Trophoblast cell (in vitro differentiated cells and primary cell): Measurements from ENCODE around the gene MINPP1.

ENCODE experiments used
- DNase-seq, 2 donors: peaks; one replicate each; pipeline ENCODE4 v3.0.0-alpha.2; 2016
- H2AFZ ChIP-seq: 2 replicates; pipeline ENCODE4 v1.6.1; 2013; ENCODE audit warnings: low read length, moderate library complexity, mild to moderate bottlenecking; ENCODE audit not compliant: insufficient read depth, poor library complexity
- H2AK5ac ChIP-seq: 2 replicates; pipeline ENCODE4 v1.6.1; 2013; ENCODE audit warnings: mild to moderate bottlenecking, low read length
- H2BK120ac ChIP-seq: 2 replicates; pipeline ENCODE4 v1.6.1; 2013; ENCODE audit warnings: low read length, mild to moderate bottlenecking, moderate library complexity; ENCODE audit not compliant: insufficient read depth, poor library complexity
- H2BK12ac ChIP-seq: 2 replicates; pipeline ENCODE4 v1.6.1; 2013; ENCODE audit warnings: mild to moderate bottlenecking, low read length, moderate library complexity
- H2BK5ac ChIP-seq: 2 replicates; pipeline ENCODE4 v1.6.1; 2013; ENCODE audit warnings: low read length, low read depth, moderate library complexity, mild to moderate bottlenecking; ENCODE audit not compliant: poor library complexity
- H3K14ac ChIP-seq: 2 replicates; pipeline ENCODE4 v1.6.1; 2013; ENCODE audit warnings: mild to moderate bottlenecking, low read length
- H3K18ac ChIP-seq: 2 replicates; pipeline ENCODE4 v1.6.1; 2013; ENCODE audit warnings: mild to moderate bottlenecking, low read length
- H3K23ac ChIP-seq: 2 replicates; pipeline ENCODE4 v1.6.1; 2013; ENCODE audit warnings: low read length
- H3K27ac ChIP-seq: 2 replicates; pipeline ENCODE4 v1.5.1; 2013; ENCODE audit warnings: low read depth, mild to moderate bottlenecking, inconsistent platforms, low read length, moderate library complexity
- H3K27me3 ChIP-seq: 2 replicates; pipeline ENCODE4 v1.6.1; 2013; ENCODE audit warnings: inconsistent platforms, mild to moderate bottlenecking, low read length, moderate library complexity; ENCODE audit not compliant: insufficient read depth
- H3K36me3 ChIP-seq, 2 experiments: 1 replicate in 1 of 2; 2 replicates in 1 of 2; pipeline ENCODE4 v1.6.1; 2013; ENCODE audit warnings: low read length in 2 of 2, mild to moderate bottlenecking in 2 of 2, moderate library complexity in 1 of 2; ENCODE audit not compliant: insufficient read depth in 2 of 2, control insufficient read depth in 1 of 2
- H3K4ac ChIP-seq: 2 replicates; pipeline ENCODE4 v1.6.1; 2013; ENCODE audit warnings: low read depth, mild to moderate bottlenecking, low read length, moderate library complexity
- H3K4me1 ChIP-seq, 2 experiments: 1 replicate in 1 of 2; 2 replicates in 1 of 2; pipeline ENCODE4 v1.6.1; 2013; ENCODE audit warnings: low read length in 2 of 2, mild to moderate bottlenecking in 2 of 2, moderate library complexity in 1 of 2; ENCODE audit not compliant: insufficient read depth in 2 of 2, control insufficient read depth in 1 of 2
- H3K4me2 ChIP-seq: 2 replicates; pipeline ENCODE4 v1.6.1; 2013; ENCODE audit warnings: inconsistent platforms, mild to moderate bottlenecking, low read length, moderate library complexity
- H3K4me3 ChIP-seq: 2 replicates; pipeline ENCODE4 v1.5.1; 2013; ENCODE audit warnings: mild to moderate bottlenecking, low read depth, low read length, inconsistent platforms
- H3K79me1 ChIP-seq: one replicate; pipeline ENCODE4 v1.6.1; 2013; ENCODE audit warnings: low read length
- H3K79me2 ChIP-seq: 2 replicates; pipeline ENCODE4 v1.6.1; 2013; ENCODE audit warnings: low read length, mild to moderate bottlenecking; ENCODE audit not compliant: control insufficient read depth, insufficient read depth, poor library complexity
- H3K9ac ChIP-seq: 2 replicates; pipeline ENCODE4 v1.6.1; 2013; ENCODE audit warnings: mild to moderate bottlenecking, low read length
- H3K9me3 ChIP-seq: 2 replicates; pipeline ENCODE4 v1.6.1; 2013; ENCODE audit warnings: low read depth, mild to moderate bottlenecking, control low read depth, inconsistent platforms, low read length; ENCODE audit not compliant: insufficient read depth
- H4K12ac ChIP-seq: 2 replicates; pipeline ENCODE4 v1.6.1; 2013; ENCODE audit warnings: low read depth, mild to moderate bottlenecking, low read length, moderate library complexity
- H4K8ac ChIP-seq: 2 replicates; pipeline ENCODE4 v1.6.1; 2013; ENCODE audit warnings: low read depth, mild to moderate bottlenecking, low read length, moderate library complexity
- H4K91ac ChIP-seq: one replicate; pipeline ENCODE4 v1.6.1; 2013; ENCODE audit warnings: low read depth, mild to moderate bottlenecking, low read length, moderate library complexity
- WGBS: extraction: QIAGEN DNeasy Blood & Tissue Kit; methylation state at CpG from one replicate; pipeline ENCODE4 v1.1.7; 2013; ENCODE audit warnings: missing lambda C conversion rate; ENCODE audit not compliant: insufficient read length, insufficient coverage; ENCODE audit errors: extremely low coverage; 5-methylcytosine and 5-hydroxymethylcytosine counted together

Gene MINPP1

DNA sequence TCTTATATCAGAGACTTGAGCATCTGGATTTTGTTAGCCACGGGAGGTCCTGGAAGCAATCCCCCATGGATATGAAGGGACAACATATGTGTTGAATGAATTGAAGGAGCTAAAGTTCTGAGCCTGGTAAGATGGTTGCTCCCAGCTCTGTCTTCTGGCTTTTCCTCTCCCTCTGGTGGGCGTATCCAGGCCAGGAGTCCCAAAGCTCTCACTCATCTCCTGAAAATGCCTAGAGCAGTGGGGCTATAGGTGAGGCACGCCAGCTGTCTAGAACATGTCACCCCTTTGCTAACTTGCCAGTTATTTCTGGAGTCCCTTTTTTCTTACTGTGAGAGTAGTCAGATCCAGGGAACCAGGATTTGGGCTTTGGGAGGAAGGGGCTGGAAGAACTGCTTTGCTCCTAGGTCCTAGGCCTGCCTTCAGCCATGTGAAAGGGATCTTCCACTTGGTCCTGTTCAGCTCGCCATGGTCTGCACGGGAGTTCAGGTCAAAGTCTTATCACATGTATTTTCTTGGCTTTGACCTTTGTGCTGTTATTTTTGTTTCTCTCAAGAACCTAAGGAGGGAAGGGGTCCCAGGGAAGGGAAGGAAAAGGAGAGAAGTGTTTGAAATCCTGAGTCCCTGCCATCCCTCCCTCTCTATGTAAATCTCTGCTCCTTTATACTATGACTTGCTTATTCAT, 73.6 kb downstream of the MINPP1 start:
- H4K8ac ChIP-seq, result no peak overlapping the region
- no peaks in the 10 kb centered on the region for H3K4me1 ChIP-seq
- H3K23ac ChIP-seq, result no peak overlapping the region
- no peaks in the 10 kb centered on the region for H3K79me2 ChIP-seq
- no peaks in the 10 kb centered on the region for H3K36me3 ChIP-seq
- no peak overlapping the region for H4K91ac ChIP-seq
- no peak overlapping the region for H2AFZ ChIP-seq
- no peak overlapping the region for H2BK120ac ChIP-seq
- H3K18ac ChIP-seq, result no peak overlapping the region
- H3K4me2 ChIP-seq, result no peak overlapping the region
- no CpG with 5 or more reads among the region's 5 CpGs for WGBS
- H3K4me3 ChIP-seq, result no peak overlapping the region
- H3K14ac ChIP-seq, result no peak overlapping the region
- H3K79me1 ChIP-seq, result no peaks in the 10 kb centered on the region
- no peak overlapping the region for H3K4ac ChIP-seq
- no peak overlapping the region for H3K9ac ChIP-seq
- H4K12ac ChIP-seq, result no peak overlapping the region
- no peak overlapping the region for H2AK5ac ChIP-seq
- no peak overlapping the region for H2BK12ac ChIP-seq
- no peak overlapping the region for H2BK5ac ChIP-seq
- no peak for DNase-seq
- H3K27ac ChIP-seq, result no peak overlapping the region
- no peaks in the 10 kb centered on the region for H3K9me3 ChIP-seq
- H3K27me3 ChIP-seq, result no peaks in the 10 kb centered on the region

DNA sequence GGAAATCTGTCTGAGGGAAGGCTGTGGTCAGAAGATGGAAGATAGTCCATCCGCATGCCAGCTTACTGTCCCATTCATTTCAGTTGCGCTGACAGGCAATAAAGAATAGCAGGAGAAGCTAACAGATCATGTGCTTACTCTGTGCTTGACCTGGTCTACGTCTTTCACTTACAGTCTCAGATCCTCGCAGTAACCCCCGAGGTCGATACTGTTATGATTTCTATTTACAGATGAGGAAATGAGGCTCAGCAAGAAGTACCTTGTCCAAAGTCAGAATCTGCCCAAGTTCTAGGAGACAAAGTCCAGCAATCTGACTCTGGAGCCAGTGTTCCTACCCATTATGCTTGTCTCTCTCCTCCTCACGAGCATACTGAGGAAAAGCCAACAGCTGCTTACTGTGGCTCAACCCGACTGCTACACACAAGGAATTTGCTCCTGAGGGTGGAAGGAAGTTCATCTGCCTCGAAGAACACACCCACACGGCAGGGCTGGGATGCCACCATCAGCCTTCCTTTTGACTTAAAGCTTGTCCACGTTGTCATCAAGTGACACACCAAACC, 74.2 kb downstream of the MINPP1 start:
- no peak overlapping the region for H2AK5ac ChIP-seq
- no peak overlapping the region for H4K8ac ChIP-seq
- H3K79me1 ChIP-seq, result no peaks in the 10 kb centered on the region
- no peaks in the 10 kb centered on the region for H3K36me3 ChIP-seq
- H3K9me3 ChIP-seq, result no peaks in the 10 kb centered on the region
- no peak overlapping the region for H3K18ac ChIP-seq
- no peak overlapping the region for H3K27ac ChIP-seq
- no peaks in the 10 kb centered on the region for H3K27me3 ChIP-seq
- H2BK12ac ChIP-seq, result no peak overlapping the region
- H2AFZ ChIP-seq, result no peak overlapping the region
- H2BK120ac ChIP-seq, result no peak overlapping the region
- H3K23ac ChIP-seq, result no peak overlapping the region
- no peak overlapping the region for H2BK5ac ChIP-seq
- no CpG with 5 or more reads among the region's 11 CpGs for WGBS
- no peak overlapping the region for H3K4ac ChIP-seq
- no peaks in the 10 kb centered on the region for H3K79me2 ChIP-seq
- H3K14ac ChIP-seq, result no peak overlapping the region
- peak in 1 of 2 donors; percentile 26 for DNase-seq
- H3K4me3 ChIP-seq, result no peak overlapping the region
- H3K9ac ChIP-seq, result no peak overlapping the region
- no peaks in the 10 kb centered on the region for H3K4me1 ChIP-seq
- H3K4me2 ChIP-seq, result no peak overlapping the region
- H4K91ac ChIP-seq, result no peak overlapping the region
- H4K12ac ChIP-seq, result no peak overlapping the region

DNA sequence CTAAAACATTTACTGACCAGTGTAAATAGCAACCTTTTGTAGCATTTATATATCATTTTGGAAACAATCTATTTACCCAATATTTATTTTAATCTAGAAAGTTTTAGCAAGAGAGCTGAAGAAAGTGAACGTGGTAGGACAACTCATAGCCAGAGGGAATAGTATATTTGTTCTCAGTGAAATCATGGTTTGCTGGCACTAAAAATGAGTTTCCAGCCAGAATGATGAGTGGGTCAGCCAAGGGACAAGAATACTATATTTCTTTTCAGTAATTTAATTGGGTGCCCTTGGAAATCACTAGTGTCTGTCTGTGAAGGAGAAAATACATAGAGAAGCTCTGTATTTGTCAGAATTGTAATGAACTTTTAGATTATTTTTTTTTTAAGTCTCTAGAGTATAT, 74.9 kb downstream of the MINPP1 start:
- Histone ChIP-seq H4K91ac (no peak overlapping the region), H3K4me3 (no peak overlapping the region), H3K14ac (no peak overlapping the region), H2BK12ac (no peak overlapping the region), H3K27me3 (no peaks in the 10 kb centered on the region), H4K8ac (no peak overlapping the region), H2AFZ (no peak overlapping the region), H3K4me2 (no peak overlapping the region), H3K9me3 (no peaks in the 10 kb centered on the region), H3K27ac (no peak overlapping the region), H3K36me3 (no peaks in the 10 kb centered on the region), H3K4me1 (no peaks in the 10 kb centered on the region), H2AK5ac (no peak overlapping the region), H3K9ac (no peak overlapping the region), H3K23ac (no peak overlapping the region), H2BK5ac (no peak overlapping the region), H2BK120ac (no peak overlapping the region), H3K18ac (no peak overlapping the region), H4K12ac (no peak overlapping the region), H3K79me1 (no peaks in the 10 kb centered on the region), H3K4ac (no peak overlapping the region), H3K79me2 (no peaks in the 10 kb centered on the region)
- no CpG with 5 or more reads among the region's 1 CpG for WGBS
- no peak for DNase-seq

DNA sequence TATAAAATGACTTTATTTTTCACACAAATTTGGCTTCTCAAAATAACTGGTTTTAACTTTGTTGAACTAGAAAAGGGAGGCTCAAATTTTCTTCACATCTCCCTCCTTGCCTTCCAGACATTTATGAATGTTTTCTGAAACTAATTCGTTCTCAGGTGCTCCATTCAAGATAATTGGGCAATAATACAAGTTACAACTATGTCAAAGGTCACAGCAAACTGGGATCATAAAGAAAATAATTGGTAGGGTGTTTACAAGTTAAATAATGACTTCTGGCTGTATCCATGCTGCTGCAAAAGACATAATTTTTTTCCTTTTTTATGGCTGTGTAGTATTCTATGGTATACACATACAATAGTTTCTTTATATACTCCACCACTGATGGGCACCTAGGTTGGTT, 75.3 kb downstream of the MINPP1 start:
- Histone ChIP-seq H4K8ac (no peak overlapping the region), H3K18ac (no peak overlapping the region), H3K36me3 (no peaks in the 10 kb centered on the region), H3K9me3 (no peaks in the 10 kb centered on the region), H3K79me1 (no peaks in the 10 kb centered on the region), H3K27me3 (no peaks in the 10 kb centered on the region), H3K23ac (no peak overlapping the region), H3K4me3 (no peak overlapping the region), H3K27ac (no peak overlapping the region), H2BK120ac (no peak overlapping the region), H3K79me2 (no peaks in the 10 kb centered on the region), H4K91ac (no peak overlapping the region), H2BK12ac (no peak overlapping the region), H3K4me2 (no peak overlapping the region), H2AK5ac (no peak overlapping the region), H3K4me1 (no peaks in the 10 kb centered on the region), H3K9ac (no peak overlapping the region), H4K12ac (no peak overlapping the region), H3K14ac (no peak overlapping the region), H2BK5ac (no peak overlapping the region), H2AFZ (no peak overlapping the region), H3K4ac (no peak overlapping the region)
- WGBS, result no CpG with 5 or more reads among the region's 1 CpG
- no peak for DNase-seq
